HepG2 (cell line): ENCODE data around the gene DHX8. TPM values are rescaled to one million over a fixed set of nuclear protein-coding genes. Genes with fewer than 3 reads are reported as not detected.
A peak's percentile ranks its signal among the peaks of the same experiment; 100 is the strongest.

Experiments
- ATF7-NPFF ChIP-seq: sonication (generic); formaldehyde crosslinking; IDR thresholded peaks from 2 replicates; pipeline ENCODE4 v1.8.1; 2023; ENCODE audit warnings: mild to moderate bottlenecking, low read depth, missing genetic modification reagents, moderate library complexity
- BCL3 ChIP-seq: sonication (generic); formaldehyde crosslinking; IDR thresholded peaks from 2 replicates; pipeline ENCODE4 v1.5.1; 2020; ENCODE audit warnings: mild to moderate bottlenecking, missing genetic modification reagents, moderate library complexity
- CHD4 ChIP-seq: fragments of 200-600 bp; sonication (generic); IDR thresholded peaks from 2 replicates; pipeline ENCODE4 v1.7.0; 2017; ENCODE audit warnings: mild to moderate bottlenecking, low read length, borderline replicate concordance
- CREM ChIP-seq, 2 experiments: sonication (generic) in 1 of 2; formaldehyde crosslinking in 1 of 2; IDR thresholded peaks; 2 replicates each; pipeline versions ENCODE4 v1.4.0 to v1.6.1; 2016 to 2020; ENCODE audit warnings: antibody characterized with exemption in 1 of 2, mild to moderate bottlenecking in 1 of 2, missing genetic modification reagents in 1 of 2
- CTCF ChIP-seq: sonication (generic); formaldehyde crosslinking; IDR thresholded peaks from 2 replicates; pipeline ENCODE4 v1.5.0; 2020; ENCODE audit warnings: mild to moderate bottlenecking, missing genetic modification reagents, moderate library complexity
- ELF3 ChIP-seq: IDR thresholded peaks from 2 replicates; pipeline ENCODE4 v1.6.1; 2016; ENCODE audit warnings: missing genetic modification reagents, missing compliant biosample characterization
- GFI1 ChIP-seq: sonication (generic); formaldehyde crosslinking; IDR thresholded peaks from 2 replicates; pipeline ENCODE4 v1.5.0; 2020; ENCODE audit warnings: missing genetic modification reagents, mild to moderate bottlenecking, borderline replicate concordance
- GMEB1 ChIP-seq: sonication (generic); formaldehyde crosslinking; IDR thresholded peaks from 2 replicates; pipeline ENCODE4 v1.5.1; 2020; ENCODE audit warnings: missing genetic modification reagents, mild to moderate bottlenecking, borderline replicate concordance
- HBP1 ChIP-seq: IDR thresholded peaks from 2 replicates; pipeline ENCODE4 v1.6.1; 2016; ENCODE audit warnings: low read depth, control low read depth
- KDM5A ChIP-seq: fragments of 200-600 bp; sonication (generic); IDR thresholded peaks from 2 replicates; pipeline ENCODE4 v1.7.0; 2018; ENCODE audit warnings: antibody characterized with exemption, mild to moderate bottlenecking, low read length, borderline replicate concordance
- PAWR ChIP-seq: sonication (generic); formaldehyde crosslinking; IDR thresholded peaks from 2 replicates; pipeline ENCODE4 v1.4.0; 2020; ENCODE audit warnings: missing genetic modification reagents, mild to moderate bottlenecking, borderline replicate concordance
- RARG ChIP-seq: sonication (generic); formaldehyde crosslinking; IDR thresholded peaks from 2 replicates; pipeline ENCODE4 v1.4.0; 2020; ENCODE audit warnings: low read depth, mild to moderate bottlenecking, missing genetic modification reagents
- SIN3B ChIP-seq: fragments of 150-350 bp; IDR thresholded peaks from 2 replicates; pipeline ENCODE4 v1.6.1; 2014; ENCODE audit warnings: low read length
- SMC3 ChIP-seq: IDR thresholded peaks from 2 replicates; pipeline ENCODE4 v1.6.1; 2011; ENCODE audit warnings: low read length, improper control_type of control experiment
- SNAI1 ChIP-seq: sonication (generic); formaldehyde crosslinking; IDR thresholded peaks from 2 replicates; pipeline ENCODE4 v1.5.0; 2020; ENCODE audit warnings: mild to moderate bottlenecking, missing genetic modification reagents, borderline replicate concordance
- ZBTB25 ChIP-seq: IDR thresholded peaks from 2 replicates; pipeline ENCODE4 v1.6.1; 2018; ENCODE audit warnings: missing genetic modification reagents
- ZFP82 ChIP-seq: sonication (generic); formaldehyde crosslinking; IDR thresholded peaks from 2 replicates; pipeline ENCODE4 v1.5.1; 2020; ENCODE audit warnings: mild to moderate bottlenecking, missing genetic modification reagents, borderline replicate concordance
- ZNF232 ChIP-seq: sonication (generic); formaldehyde crosslinking; IDR thresholded peaks from 2 replicates; pipeline ENCODE4 v1.4.0; 2020; ENCODE audit warnings: missing genetic modification reagents, borderline replicate concordance
- ZNF501 ChIP-seq: sonication (generic); formaldehyde crosslinking; IDR thresholded peaks from 2 replicates; pipeline ENCODE4 v1.5.1; 2020; ENCODE audit warnings: mild to moderate bottlenecking, moderate library complexity, missing genetic modification reagents
- ZNF670 ChIP-seq: sonication (generic); formaldehyde crosslinking; IDR thresholded peaks from 2 replicates; pipeline ENCODE4 v1.8.0; 2022; ENCODE audit warnings: mild to moderate bottlenecking, missing genetic modification reagents, borderline replicate concordance
- ZSCAN9 ChIP-seq: IDR thresholded peaks from 2 replicates; pipeline ENCODE4 v1.6.1; 2016; ENCODE audit warnings: borderline replicate concordance
- polyA plus RNA-seq, 8 experiments: library from polyadenylated mRNA; depleted of rRNA in 3 of 8; stranded (reverse) in 7 of 8; unstranded in 1 of 8; fragments of >200 nt; fragmentation: Illumina TruSeq in 4 of 8; extraction: Trizol in 4 of 8; gene quantifications; 2 replicates each; pipeline versions ENCODE4 v1.2.1 to v1.2.3, GENCODE V29; 2011 to 2016; ENCODE audit warnings: low read depth in 4 of 8, missing spikeins in 1 of 8, mixed read lengths in 1 of 8; ENCODE audit not compliant: insufficient read depth in 1 of 8
- total RNA-seq, 5 experiments: library from RNA; depleted of rRNA; stranded (reverse); fragments of >200 nt; fragmentation: Illumina TruSeq; extraction: Trizol; gene quantifications; 2 replicates each; pipeline ENCODE4 v1.2.3, GENCODE V29; 2016; ENCODE audit warnings: low read depth in 1 of 5

DHX8 gene
- total and polyA plus RNA-seq, 2 of the 13 experiments (the other 11 are each of a cell fraction or from before 2014, with no cell fraction given), result 24.8 to 48.9 TPM

- TF ChIP-seq ATF7-NPFF (peak; percentile 69), CREM (IDR thresholded peaks at IDR 0.05) (no peak), CREM (CRISPR knock-in tag; IDR thresholded peaks at IDR 0.05) (no peak), ZSCAN9 (CRISPR knock-in tag) (peak; percentile 38; the same call in 1 of the 2 replicates), GMEB1 (CRISPR knock-in tag) (peak; percentile 32; the same call in 1 of the 2 replicates), GFI1 (CRISPR knock-in tag) (no peak), CTCF (peak; percentile 71), HBP1 (0 out of 2 replicates have a peak, but pooled peaks have one; percentile 7), ZNF232 (CRISPR knock-in tag) (no peak), PAWR (CRISPR knock-in tag) (0 out of 2 replicates have a peak, but pooled peaks have one; percentile 74), KDM5A (peak; percentile 90), CHD4 (peak; percentile 87), ELF3 (CRISPR knock-in tag) (no peak), ZNF501 (peak; percentile 72; the same call in 1 of the 2 replicates), ZNF670 (CRISPR knock-in tag) (0 out of 2 replicates have a peak, but pooled peaks have one; percentile 75), RARG (CRISPR knock-in tag) (0 out of 2 replicates have a peak, but pooled peaks have one; percentile 3), ZBTB25 (CRISPR knock-in tag) (no peak), SNAI1 (CRISPR knock-in tag) (peak; percentile 71; the same call in 1 of the 2 replicates), SMC3 (0 out of 2 replicates have a peak, but pooled peaks have one; percentile 42), ZFP82 (CRISPR knock-in tag) (0 out of 2 replicates have a peak, but pooled peaks have one; percentile 41), SIN3B (no peak), BCL3 (peak; percentile 14; the same call in 1 of the 2 replicates)
These were observed 60.2 kb downstream of the DHX8 start (continued) for GRCh38 chr17:43543771-43544575.
